Measurements from ENCODE around the gene ABCA6.

ABCA6 gene

GRCh38 chr17:69066482-69066881 is 75.2 kb downstream of the ABCA6 start:
- no peaks in the 10 kb centered on the region for H3K4me1 ChIP-seq (ENCODE audit: control insufficient read depth, insufficient read depth, low read length)
- TF ChIP-seq ZNF174 (tag by site-specific recombination; IDR thresholded peaks at IDR 0.05) = no peak
- no peak for TF ChIP-seq ZIC2 (tag by site-specific recombination; IDR thresholded peaks at IDR 0.05)
- TF ChIP-seq ZNF148 (tag by site-specific recombination; IDR thresholded peaks at IDR 0.05; ENCODE audit: borderline replicate concordance) = no peak
- no peak for TF ChIP-seq ZNF660 (tag by site-specific recombination; IDR thresholded peaks at IDR 0.05)
- no peak for TF ChIP-seq ZNF488 (tag by site-specific recombination; IDR thresholded peaks at IDR 0.05)
- TF ChIP-seq PRDM4 (tag by site-specific recombination; IDR thresholded peaks at IDR 0.05) = no peak
- no peak for TF ChIP-seq ZNF302 (tag by site-specific recombination; IDR thresholded peaks at IDR 0.05; ENCODE audit: low read depth)
- TF ChIP-seq ZFP3 (tag by site-specific recombination; IDR thresholded peaks at IDR 0.05; ENCODE audit: low read depth) = no peak
- TF ChIP-seq ZNF654 (tag by site-specific recombination; IDR thresholded peaks at IDR 0.05; ENCODE audit: low read depth) = no peak
- TF ChIP-seq ZNF248 (tag by site-specific recombination; IDR thresholded peaks at IDR 0.05) = no peak
- no peak for TF ChIP-seq ZNF280C (tag by site-specific recombination; IDR thresholded peaks at IDR 0.05)
- no peak for TF ChIP-seq KLF1 (tag by site-specific recombination; IDR thresholded peaks at IDR 0.05)
- no peak for TF ChIP-seq ZNF747 (tag by site-specific recombination; IDR thresholded peaks at IDR 0.05)
- no peak for TF ChIP-seq REPIN1 (tag by site-specific recombination; IDR thresholded peaks at IDR 0.05; ENCODE audit: low read depth)
- TF ChIP-seq TRIM28 (IDR thresholded peaks at IDR 0.05; ENCODE audit: borderline replicate concordance, low read length) = no peak
- TF ChIP-seq AEBP2 (tag by site-specific recombination; IDR thresholded peaks at IDR 0.05; ENCODE audit: borderline replicate concordance) = no peak
- TF ChIP-seq ZNF785 (tag by site-specific recombination; IDR thresholded peaks at IDR 0.05) = no peak
- TF ChIP-seq ZNF768 (tag by site-specific recombination; IDR thresholded peaks at IDR 0.05) = no peak
- no peak overlapping the region for H3K4me3 ChIP-seq (ENCODE audit: low read depth, low read length)
- no peak overlapping the region for H3K27ac ChIP-seq (ENCODE audit: extremely low read depth, low read depth, low read length)
- no peaks in the 10 kb centered on the region for H3K9me3 ChIP-seq (ENCODE audit: control insufficient read depth, insufficient read depth, low read depth, low read length)
- ChIA-PET POLR2A (no interaction called here), CTCF (no interaction called here)
- H3K36me3 ChIP-seq (ENCODE audit: control insufficient read depth in 2 of 2, insufficient read depth in 1 of 2, low read length in 2 of 2) = no peaks in the 10 kb centered on the region
